BLaER1 (cell line): ENCODE measurements around the gene ZFP37.

Experiments
- H3K27ac ChIP-seq: shearing (Covaris generic); formaldehyde crosslinking; 2 replicates; pipeline ENCODE4 v1.8.1; 2022
- H3K27me3 ChIP-seq: shearing (Covaris generic); formaldehyde crosslinking; 2 replicates; pipeline ENCODE4 v1.8.1; 2022
- H3K36me3 ChIP-seq: shearing (Covaris generic); formaldehyde crosslinking; 2 replicates; pipeline ENCODE4 v1.8.1; 2022
- H3K4me1 ChIP-seq: shearing (Covaris generic); formaldehyde crosslinking; 2 replicates; pipeline ENCODE4 v1.8.1; 2022
- H3K4me2 ChIP-seq: shearing (Covaris generic); formaldehyde crosslinking; 2 replicates; pipeline ENCODE4 v1.8.1; 2022
- H3K4me3 ChIP-seq: shearing (Covaris generic); formaldehyde crosslinking; 2 replicates; pipeline ENCODE4 v1.8.1; 2022
- H3K9ac ChIP-seq: shearing (Covaris generic); formaldehyde crosslinking; 2 replicates; pipeline ENCODE4 v1.8.1; 2022
- H3K9me3 ChIP-seq: shearing (Covaris generic); formaldehyde crosslinking; 2 replicates; pipeline ENCODE4 v1.8.1; 2022
- H4K20me1 ChIP-seq: shearing (Covaris generic); formaldehyde crosslinking; 2 replicates; pipeline ENCODE4 v1.8.1; 2022
- Cebpa-rat ChIP-seq: shearing (Covaris generic); IDR thresholded peaks from 2 replicates; pipeline ENCODE4 v1.8.1; 2022

Gene ZFP37

GRCh38 chr9:113057193-113057592, 669 bp upstream of the ZFP37 start:
- Histone ChIP-seq H3K4me2 (no peak overlapping the region), H3K9me3 (peaks cover 89% of the 10 kb centered on the region), H3K9ac (no peak overlapping the region), H3K27me3 (no peaks in the 10 kb centered on the region), H3K4me1 (no peaks in the 10 kb centered on the region), H4K20me1 (no peaks in the 10 kb centered on the region), H3K36me3 (no peaks in the 10 kb centered on the region), H3K27ac (no peak overlapping the region), H3K4me3 (no peak overlapping the region)
- no peak for TF ChIP-seq Cebpa-rat

GRCh38 chr9:113042884-113043657, 13.5 kb downstream of the ZFP37 start:
- Histone ChIP-seq H3K4me1 (no peaks in the 10 kb centered on the region), H3K9ac (no peak overlapping the region), H3K9me3 (peaks cover 97% of the 10 kb centered on the region), H3K4me3 (no peak overlapping the region), H4K20me1 (no peaks in the 10 kb centered on the region), H3K36me3 (no peaks in the 10 kb centered on the region), H3K27ac (no peak overlapping the region), H3K4me2 (no peak overlapping the region), H3K27me3 (no peaks in the 10 kb centered on the region)
- TF ChIP-seq Cebpa-rat = no peak

- Histone ChIP-seq H3K9ac (no peak overlapping the region), H4K20me1 (no peaks in the 10 kb centered on the region), H3K27me3 (no peaks in the 10 kb centered on the region), H3K27ac (no peak overlapping the region), H3K9me3 (peaks cover 52% of the 10 kb centered on the region), H3K4me1 (no peaks in the 10 kb centered on the region), H3K36me3 (no peaks in the 10 kb centered on the region), H3K4me3 (no peak overlapping the region), H3K4me2 (no peak overlapping the region)
- no peak for TF ChIP-seq Cebpa-rat
Observed at GRCh38 chr9:113026200-113026599, 30.3 kb downstream of the ZFP37 start.

- H3K9ac ChIP-seq = no peak overlapping the region
- TF ChIP-seq Cebpa-rat = no peak
- no peaks in the 10 kb centered on the region for H3K36me3 ChIP-seq
- no peak overlapping the region for H3K27ac ChIP-seq
- no peak overlapping the region for H3K4me3 ChIP-seq
- no peaks in the 10 kb centered on the region for H3K27me3 ChIP-seq
- H4K20me1 ChIP-seq = no peaks in the 10 kb centered on the region
- H3K4me1 ChIP-seq = no peaks in the 10 kb centered on the region
- H3K9me3 ChIP-seq = peaks cover 54% of the 10 kb centered on the region
- H3K4me2 ChIP-seq = no peak overlapping the region
Observed at GRCh38 chr9:113018247-113018646, 38.3 kb downstream of the ZFP37 start.

- H3K27me3 ChIP-seq = no peaks in the 10 kb centered on the region
- no peak overlapping the region for H3K4me3 ChIP-seq
- no peak for TF ChIP-seq Cebpa-rat
- H3K36me3 ChIP-seq = no peaks in the 10 kb centered on the region
- H3K4me2 ChIP-seq = no peak overlapping the region
- peaks cover 42% of the 10 kb centered on the region for H3K9me3 ChIP-seq
- H3K27ac ChIP-seq = no peak overlapping the region
- H3K9ac ChIP-seq = no peak overlapping the region
- no peaks in the 10 kb centered on the region for H3K4me1 ChIP-seq
- no peaks in the 10 kb centered on the region for H4K20me1 ChIP-seq
Observed at GRCh38 chr9:113012492-113012891, 44.0 kb downstream of the ZFP37 start.

- H4K20me1 ChIP-seq = no peaks in the 10 kb centered on the region
- H3K36me3 ChIP-seq = no peaks in the 10 kb centered on the region
- no peak for TF ChIP-seq Cebpa-rat
- peaks cover 44% of the 10 kb centered on the region for H3K9me3 ChIP-seq
- H3K27me3 ChIP-seq = no peaks in the 10 kb centered on the region
- no peaks in the 10 kb centered on the region for H3K4me1 ChIP-seq
- no peak within 1 kb of the TSS for H3K9ac ChIP-seq
- H3K4me2 ChIP-seq = no peak within 1 kb of the TSS
- no peak within 1 kb of the TSS for H3K27ac ChIP-seq
- no peak within 1 kb of the TSS for H3K4me3 ChIP-seq
Observed at GRCh38 chr9:113011911-113012381, 44.6 kb downstream of the ZFP37 start, which contains the start of gene ZNF883. TSS of gene ZNF883 (minus strand) at chr9:113012192.

- Histone ChIP-seq H4K20me1 (no peaks in the 10 kb centered on the region), H3K36me3 (no peaks in the 10 kb centered on the region), H3K4me1 (no peaks in the 10 kb centered on the region), H3K9me3 (peaks cover 59% of the 10 kb centered on the region), H3K9ac (no peak overlapping the region), H3K27me3 (no peaks in the 10 kb centered on the region), H3K27ac (no peak overlapping the region), H3K4me3 (no peak overlapping the region), H3K4me2 (no peak overlapping the region)
- no peak for TF ChIP-seq Cebpa-rat
Observed at GRCh38 chr9:113005777-113006176, 50.7 kb downstream of the ZFP37 start.

- no peak for TF ChIP-seq Cebpa-rat
- Histone ChIP-seq H3K27ac (no peak overlapping the region), H3K4me2 (no peak overlapping the region), H3K9ac (no peak overlapping the region), H3K9me3 (peaks cover 79% of the 10 kb centered on the region), H3K27me3 (no peaks in the 10 kb centered on the region), H3K4me1 (no peaks in the 10 kb centered on the region), H4K20me1 (no peaks in the 10 kb centered on the region), H3K4me3 (no peak overlapping the region), H3K36me3 (no peaks in the 10 kb centered on the region)
Observed at GRCh38 chr9:112997236-112997941, 59.1 kb downstream of the ZFP37 start.
